HG03457 (cell line): ENCODE measurements around the gene DYNC1H1.
"Not testable (repeated sequence)": the region's sequence is repeated elsewhere in the genome, so short reads cannot be mapped to it uniquely, and the experiment has no call there.

Experiments used
- ATAC-seq: cut with Tn5 transposase; IDR thresholded peaks from one replicate; pipeline ENCODE4 v1.9.1; 2021; ENCODE audit warnings: moderate number of reproducible peaks; ENCODE audit not compliant: unreplicated experiment

The DYNC1H1 gene

DNA sequence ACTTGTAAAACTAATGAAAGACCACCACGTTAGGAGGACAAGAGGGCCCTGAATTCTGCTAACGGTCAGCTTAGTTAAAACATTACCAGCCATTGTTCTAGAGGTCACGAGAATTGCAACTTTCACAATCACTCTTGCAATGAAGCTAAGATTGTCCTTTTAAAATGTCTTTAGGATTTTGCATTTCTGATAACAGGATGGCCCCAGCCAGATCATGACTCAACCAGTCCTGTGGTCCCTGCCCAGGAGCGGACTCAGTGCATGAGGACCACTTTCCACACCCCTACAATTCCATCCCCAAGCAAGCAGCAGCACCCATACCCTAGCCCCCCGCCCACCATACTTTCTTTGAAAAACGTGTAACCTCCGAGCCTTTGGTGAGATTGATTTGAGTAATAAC is 93.8 kb downstream of the DYNC1H1 start:
- ATAC-seq = no peak

DNA sequence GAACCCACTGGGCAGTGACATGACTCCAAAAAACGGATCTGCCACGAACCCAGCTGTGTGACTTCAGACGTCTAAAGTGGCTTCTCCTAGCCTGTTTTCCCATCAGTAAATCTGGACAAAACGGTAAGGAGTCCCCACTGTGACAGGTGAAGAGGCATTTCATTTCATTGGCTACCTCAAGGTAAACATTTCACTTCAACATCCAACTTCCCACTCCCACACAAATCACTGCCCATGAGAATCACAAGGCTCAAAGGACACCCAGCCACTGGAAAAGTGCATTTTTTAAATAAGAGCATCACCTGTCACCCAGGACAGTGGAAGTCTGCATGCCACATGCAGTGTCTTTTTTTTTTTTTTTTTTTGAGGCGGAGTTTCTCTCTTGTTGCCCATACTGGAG is 94.6 kb downstream of the DYNC1H1 start:
- ATAC-seq = no peak

DNA sequence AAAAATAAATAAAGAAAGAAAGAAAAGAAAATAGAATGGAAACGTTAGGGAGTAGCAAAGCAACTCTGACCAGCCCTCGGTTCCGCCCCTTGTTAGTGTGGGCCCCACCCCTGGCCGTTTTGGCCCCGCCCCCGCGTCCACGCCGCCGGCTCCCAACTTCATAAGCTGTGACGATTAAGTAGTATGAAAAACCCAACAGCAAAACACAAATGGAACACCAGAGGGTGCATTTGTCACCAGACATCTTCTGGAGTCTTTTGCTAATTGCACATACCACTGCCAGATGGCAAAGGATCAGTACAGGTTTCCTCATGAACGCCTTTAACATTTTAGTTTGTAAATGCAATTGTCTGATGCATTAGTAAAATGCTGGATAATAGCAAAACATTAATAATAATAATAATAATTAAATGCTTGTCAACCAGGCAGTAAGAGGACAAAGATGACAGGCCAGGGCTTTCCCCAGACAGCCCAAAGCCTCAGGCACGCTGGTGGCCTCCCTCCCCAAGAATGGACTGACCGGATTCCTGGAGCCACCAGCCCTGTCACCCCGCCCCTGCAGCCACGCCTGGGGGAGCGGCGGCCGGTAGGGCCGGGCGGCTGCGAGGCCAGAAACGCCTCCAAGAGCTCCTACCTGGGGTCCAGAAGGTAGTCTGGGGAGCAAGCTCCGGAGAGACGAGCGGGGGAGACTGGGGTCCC is 98.9 kb downstream of the DYNC1H1 start:
- ATAC-seq = no peak

DNA sequence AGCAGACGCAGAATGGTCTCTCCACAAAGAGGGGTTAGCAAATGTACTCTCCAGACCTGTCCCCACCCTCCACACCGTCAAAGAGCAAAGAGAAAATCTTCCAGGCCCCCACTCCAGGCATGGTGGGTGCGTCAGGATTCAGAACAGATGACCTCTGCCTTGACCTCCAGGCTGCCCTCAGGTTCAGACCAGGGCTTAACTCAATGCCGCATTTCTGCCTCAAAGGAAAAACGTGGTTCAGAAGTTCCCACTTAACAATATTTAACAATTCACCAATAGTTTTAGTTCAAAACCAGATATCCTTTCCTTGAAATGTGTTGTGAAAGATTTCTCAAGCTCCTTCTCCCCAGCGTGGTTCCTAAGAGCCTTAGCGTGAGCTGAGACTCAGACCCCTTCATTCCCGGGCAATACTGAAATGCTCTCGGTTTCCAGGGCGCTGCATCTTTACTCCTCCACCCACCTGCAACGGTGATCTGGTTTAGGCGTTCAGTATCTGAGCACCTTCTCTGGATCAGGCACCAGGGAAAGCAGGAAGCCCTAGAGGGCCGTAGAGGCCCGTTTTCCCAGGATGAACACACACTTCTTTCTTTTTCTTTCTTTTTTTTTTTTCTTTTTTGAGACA is 99.5 kb downstream of the DYNC1H1 start:
- ATAC-seq = no peak

DNA sequence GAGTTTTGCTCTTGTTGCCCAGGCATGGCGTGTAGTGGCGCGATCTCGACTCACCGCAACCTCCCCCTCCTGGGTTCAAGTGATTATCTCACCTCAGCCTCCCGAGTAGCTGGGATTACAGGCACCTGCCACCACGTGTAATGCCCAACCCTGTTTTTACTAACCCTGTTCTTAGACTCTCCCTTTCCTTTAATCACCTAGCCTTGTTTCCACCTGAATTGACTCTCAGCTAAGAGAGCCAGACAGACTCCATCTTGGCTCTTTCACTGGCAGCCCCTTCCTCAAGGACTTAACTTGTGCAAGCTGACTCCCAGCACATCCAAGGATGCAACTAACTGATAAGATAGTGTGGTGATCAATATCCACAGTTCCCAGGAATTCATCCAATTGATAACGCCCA is 100.2 kb downstream of the DYNC1H1 start:
- not testable (repeated sequence) for ATAC-seq

DNA sequence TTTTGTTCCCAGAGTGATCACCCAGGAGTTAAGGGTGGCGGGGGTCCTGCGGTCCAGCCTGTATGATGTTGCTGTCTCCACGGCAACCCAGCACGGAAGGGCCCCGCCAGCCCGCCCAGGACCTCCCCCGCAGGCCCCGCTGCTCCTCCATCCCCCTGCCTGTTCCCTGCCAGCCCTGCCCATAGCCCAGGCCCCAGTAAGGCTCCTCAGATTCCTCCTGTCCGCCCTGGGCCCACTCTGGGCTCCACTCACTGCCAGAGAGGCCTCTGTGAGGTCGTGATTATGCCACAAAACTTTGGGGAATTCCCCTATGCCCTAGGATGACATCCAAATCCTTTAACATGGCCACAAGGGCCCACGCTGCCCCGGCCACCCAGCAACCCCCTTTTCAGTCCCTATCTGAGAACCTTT is 101.7 kb downstream of the DYNC1H1 start:
- ATAC-seq = no peak

DNA sequence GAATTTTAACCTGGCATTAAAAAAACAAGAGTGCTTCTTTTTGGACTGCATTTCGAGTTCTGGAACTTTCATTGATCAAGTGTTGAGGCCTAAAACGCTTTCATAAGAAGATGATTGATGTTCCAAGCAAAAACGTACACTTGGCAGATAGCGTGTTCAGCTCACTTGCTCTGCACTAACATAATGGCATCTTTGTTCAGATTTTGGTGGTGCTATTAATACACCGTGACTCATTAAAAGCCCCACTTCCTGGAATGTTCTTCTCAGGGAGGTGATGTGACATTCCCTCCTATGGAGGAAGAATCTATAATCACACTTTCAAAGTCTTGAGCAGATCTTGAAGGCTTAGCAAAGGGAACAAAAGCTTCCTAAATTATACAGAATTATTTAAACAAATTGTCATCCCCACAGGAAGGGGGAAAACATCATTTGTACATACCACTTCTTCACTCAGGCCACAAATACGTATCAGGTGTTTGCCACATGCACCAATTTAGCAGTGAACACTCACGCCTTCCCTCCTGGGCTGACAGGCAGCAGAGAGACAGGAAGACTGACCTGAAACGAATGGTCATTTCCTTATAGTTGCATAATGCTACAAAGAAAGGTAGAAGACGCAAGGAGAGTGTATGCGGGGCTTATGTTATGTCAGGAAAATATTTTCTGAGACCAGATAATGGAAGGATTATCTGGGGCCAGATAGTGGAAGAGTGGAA is 107.1 kb downstream of the DYNC1H1 start:
- ATAC-seq = no peak

DNA sequence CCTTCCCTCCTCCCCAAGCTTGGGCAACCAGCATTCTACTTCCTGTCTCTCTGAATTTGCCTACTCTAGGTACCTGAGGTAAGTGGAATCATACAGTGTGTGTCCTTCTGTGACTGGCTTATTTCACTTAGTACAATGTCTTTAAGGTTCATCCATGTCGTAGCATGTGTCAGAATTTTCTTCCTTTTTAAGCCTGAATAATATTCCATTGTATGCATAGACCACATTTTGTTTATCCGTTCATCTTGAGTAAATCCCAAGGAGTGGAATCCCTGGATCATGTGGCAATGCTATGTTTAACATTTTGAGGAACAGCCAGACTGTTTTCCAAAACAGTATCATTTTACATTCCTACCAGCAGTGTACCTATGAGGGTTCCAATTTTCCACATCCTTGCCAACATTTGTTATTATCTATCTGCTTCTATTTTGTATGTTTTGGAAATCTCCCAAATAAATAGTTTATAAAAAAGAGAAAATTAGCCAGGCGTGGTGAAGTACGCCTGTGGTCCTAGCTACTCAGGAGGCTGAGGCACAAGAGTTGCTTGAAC is 110.1 kb downstream of the DYNC1H1 start:
- no peak for ATAC-seq

DNA sequence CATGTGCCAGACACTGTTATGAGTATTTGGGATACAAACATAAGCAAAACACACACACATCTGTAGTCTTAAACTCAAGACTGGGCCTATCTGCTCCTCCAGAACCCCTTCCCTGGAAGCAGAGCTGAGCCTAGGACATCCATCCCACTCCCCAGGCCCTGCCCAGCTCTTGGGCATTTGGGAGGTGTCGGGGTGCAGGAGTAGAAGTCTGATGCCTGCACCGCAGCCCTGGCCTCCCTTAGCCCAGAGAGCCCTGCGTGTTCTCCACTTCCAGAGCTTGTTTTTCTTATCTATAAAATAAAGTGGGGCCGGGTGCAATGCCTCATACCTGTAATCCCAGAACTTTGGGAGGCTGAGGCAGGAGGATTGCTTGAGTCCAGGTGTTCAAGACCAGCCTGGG is 110.8 kb downstream of the DYNC1H1 start:
- ATAC-seq = no peak

DNA sequence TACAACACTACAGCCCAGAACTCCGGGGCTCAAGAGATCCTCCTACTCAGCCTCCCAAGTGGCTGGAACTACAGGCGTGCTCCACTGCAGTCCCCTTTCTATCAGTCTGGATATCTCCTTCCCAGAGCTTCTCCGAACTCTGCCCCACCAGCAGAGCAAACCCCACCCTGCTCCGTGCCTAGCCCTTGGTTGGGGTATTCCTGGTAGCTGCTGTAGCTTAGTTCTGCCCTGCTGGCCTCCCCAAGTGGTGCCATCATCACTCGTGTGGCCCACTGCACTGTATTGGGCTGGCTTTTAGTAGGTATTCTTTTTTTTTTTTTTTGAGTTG is 113.0 kb downstream of the DYNC1H1 start:
- ATAC-seq = no peak

DNA sequence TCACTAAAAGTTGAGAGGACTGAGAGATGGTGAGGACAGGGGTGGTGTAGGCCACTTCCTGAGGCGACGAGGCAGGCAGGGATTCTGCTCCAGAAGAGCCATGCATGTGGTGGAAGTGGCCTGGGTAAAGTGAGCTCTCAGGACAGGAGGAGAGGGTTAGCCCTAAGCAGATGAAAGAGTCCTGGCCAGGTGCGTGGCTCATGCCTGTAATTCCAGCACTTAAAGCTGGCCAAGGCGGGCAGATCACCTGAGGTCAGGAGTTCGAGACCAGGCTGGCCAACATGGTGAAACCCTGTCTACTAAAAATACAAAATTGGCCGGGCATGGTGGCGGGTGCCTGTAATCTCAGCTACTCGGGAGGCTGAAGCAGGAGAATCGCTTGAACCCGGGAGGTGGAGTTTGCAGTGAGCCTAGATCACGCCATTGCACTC is 114.0 kb downstream of the DYNC1H1 start:
- ATAC-seq = not testable (repeated sequence)

DNA sequence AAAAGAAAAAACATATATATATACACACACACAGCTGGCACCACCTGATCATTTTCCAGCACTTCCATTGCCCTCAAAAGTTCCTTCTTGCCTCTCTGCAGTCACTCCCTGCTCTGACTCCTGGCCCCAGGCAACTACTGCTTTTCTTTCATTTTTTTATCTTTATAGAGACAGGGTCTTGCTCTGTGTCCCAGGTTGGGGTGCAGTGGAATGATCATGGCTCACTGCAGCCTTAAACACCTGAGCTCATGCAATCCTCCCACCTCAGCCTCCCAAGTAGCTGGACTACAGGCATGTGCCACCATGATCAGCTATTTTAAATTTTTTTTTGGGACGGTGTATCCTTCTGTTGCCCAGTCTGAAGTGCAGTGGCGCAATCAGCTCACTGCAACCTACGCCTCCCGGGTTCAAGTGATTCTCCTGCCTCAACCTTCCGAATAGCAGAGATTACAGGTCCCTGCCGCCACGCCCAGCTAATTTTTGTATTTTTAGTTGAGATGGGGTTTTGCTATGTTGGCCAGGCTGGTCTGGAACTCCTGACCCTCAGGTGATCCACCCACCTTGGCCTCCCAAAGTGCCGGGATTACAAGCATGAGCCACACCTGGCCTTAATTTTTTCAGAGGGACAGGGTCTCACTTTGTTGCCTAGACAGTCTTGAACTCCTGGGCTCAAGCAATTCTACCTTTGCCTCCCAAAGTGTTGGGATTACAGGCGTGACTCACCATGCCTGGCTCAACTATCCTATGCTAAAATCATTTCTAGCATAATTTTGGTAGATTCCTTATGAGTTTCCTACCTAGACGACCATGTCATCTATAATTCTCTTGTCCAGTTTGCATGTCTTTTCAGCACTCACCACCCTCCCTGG is 114.7 kb downstream of the DYNC1H1 start:
- no peak for ATAC-seq

DNA sequence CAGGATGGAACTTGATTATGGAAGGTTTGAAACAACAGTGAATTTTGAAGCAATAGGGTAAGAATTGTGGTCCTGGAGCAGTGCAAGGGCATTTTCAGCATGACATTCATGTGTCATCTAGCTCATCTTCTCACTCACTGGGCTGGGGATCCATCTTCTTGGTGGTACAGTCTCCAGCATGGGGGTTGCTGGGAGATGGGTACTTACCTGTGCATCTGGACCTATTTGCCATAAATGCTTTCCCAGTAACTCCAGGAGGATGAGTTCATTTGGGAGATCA is 115.3 kb downstream of the DYNC1H1 start:
- no peak for ATAC-seq

DNA sequence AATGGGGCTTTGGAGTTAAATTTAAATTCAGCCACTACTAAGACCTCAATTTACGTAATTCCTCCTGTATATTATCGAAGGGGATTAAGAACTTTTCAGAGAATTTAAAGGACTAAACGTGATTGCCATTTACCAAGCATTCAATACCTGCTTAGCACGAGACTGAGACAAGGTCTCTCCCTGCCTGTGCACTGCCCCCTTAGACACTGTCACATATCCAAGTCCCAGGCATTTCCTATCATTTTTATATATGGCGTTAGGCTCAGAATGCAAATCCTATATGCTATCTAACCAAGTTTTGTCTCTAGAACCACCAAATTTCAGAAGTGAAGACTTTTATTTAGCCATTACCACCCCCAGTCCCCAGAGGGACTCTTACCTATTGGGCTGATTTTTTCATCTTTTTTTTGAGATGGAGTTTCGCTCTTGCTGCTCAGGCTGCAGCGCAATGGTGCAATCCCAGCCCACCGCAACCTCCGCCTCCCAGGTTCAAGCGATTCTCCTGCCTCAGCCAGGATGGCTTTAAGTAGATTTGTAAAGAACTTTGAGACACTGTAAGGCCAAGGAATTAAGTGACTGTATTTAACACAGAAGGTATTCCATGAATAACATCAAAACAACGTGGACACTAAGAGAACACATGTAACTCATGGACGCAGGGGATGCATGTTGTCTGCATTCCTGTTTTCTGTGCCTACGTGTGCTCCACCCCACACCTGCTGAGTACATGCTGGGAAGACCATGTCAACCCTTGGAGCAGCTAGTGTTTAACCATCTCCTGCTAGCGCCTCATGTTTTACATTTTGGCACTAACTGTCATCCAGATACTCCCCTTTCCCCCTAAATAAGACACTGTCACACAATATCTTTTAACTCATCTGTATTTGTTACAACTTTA is 116.1 kb downstream of the DYNC1H1 start:
- ATAC-seq = no peak

DNA sequence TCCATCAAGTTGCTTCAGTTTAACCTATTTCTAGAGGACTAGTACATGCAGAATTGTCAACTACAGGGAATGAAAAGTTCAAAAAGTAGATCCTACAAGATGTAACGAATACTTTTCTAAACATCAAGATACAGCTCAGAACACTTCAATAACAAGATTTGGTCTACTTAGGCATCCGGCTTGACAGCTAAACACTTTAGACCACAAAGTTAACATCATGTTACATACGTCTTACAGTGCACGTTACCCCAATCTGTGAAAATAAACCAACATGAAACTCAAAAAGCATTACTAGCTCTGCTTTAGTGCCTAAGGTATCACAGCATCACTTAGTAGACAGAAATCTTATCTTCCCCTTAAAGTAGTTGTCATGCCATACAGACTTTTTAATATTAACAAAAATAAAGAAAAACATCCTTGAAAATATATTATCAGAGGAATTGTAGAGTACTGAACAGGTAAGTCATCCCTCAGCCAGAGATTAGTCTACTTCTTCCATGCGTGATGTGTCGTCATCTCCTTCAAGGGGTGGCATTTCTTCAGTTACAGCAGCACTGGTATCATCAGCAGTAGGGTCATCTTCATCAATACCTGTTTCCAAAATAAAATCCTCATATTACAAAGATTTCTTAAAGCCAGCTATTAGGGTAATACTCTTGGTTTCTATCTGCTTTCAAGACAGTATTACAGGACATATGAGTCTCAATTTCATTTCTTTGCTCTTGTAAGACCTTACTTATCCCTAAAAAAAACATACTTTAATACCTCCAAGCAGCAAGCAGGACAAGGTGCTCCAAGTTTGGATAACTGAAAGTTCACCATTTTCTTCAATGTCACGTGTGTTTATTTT is 117.1 kb downstream of the DYNC1H1 start:
- no peak for ATAC-seq

DNA sequence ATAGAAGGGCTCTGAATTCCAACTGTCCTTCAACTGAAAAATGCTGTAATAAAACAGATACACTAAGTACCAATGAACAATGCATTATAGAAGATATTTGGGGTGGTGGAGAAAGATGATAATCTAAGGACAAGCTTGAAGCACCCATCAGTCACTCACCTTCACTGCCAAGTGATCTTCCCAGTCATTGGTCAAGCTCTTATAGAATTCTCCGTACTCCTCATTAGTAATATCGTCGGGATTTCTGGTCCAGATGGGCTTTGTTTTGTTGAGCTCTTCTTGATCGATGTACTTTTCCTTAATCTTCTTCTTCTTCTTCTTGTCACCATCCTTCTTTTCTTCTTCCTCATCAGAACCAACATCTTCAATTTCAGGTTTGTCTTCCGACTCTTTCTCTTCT is 120.1 kb downstream of the DYNC1H1 start:
- ATAC-seq = not testable (repeated sequence)

DNA sequence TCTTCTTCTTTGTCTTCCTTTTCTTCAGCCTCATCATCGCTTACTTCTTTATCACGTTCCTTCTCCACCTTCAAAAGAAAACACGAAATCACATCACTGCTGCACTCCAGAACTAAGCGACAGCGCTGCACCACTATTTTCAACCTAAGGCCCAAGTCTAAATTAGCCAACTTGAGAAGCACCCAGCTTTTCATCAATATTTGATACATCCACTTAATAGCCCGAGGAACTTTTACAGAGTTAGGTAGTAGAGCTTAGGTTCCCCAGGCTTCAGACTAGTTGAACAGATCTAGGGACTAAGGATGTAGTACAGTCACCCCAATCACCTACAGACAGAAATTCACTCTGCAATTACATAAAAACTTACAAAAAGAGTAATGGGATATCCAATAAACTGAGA is 120.6 kb downstream of the DYNC1H1 start:
- ATAC-seq = no peak

DNA sequence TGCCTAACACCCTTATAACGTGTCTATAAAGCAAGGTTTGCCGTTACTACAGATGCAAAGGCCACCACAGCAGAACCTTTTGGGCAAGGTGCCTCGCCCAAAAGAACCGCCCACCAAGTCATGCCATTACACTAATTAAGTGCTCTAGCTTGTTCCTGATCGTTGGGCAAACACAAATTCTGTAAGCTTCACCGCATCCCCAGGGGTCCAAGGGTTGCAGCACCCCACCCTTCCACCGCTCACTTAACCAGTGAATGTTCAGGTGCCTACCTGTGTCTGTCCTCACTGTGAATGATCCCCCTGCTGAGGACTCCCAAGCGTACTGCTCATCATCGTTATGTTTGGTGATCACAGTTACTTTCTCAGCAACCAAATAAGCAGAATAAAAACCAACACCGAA is 121.1 kb downstream of the DYNC1H1 start:
- ATAC-seq = no peak

DNA sequence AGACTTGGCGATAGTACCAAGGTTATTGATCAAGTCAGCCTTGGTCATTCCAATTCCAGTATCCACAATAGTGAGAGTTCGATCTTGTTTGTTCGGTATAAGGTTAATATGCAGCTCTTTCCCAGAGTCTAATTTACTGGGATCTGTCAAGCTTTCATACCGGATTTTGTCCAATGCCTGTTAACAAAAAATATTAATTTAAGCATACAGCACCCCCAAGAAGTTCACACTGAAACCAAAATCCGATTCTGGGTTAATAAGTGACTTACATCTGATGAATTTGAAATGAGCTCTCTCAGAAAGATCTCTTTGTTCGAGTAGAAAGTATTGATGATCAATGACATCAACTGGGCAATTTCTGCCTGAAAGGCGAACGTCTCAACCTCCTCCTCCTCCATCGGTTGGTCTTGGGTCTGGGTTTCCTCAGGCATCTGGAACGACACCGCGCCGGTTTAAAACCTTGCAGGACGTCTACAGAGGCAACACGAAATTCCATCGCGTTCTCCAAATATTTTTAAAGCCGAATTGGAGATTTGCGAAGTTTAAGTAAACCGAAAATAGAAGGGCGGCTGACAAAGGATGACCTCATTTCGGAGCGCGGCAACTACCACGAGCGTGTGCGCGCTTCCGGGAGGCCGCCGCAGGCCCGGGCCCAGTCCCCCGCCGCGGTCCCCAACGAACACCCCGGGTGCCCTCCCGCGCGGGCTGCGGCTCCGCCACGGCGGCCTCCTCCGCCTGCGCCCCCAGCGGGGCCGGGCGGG is 121.8 kb downstream of the DYNC1H1 start:
- peak; percentile 19 for ATAC-seq
